Neural progenitor cell (in vitro differentiated cells): ENCODE measurements around the gene MACROD1. TPM values are rescaled to one million over a fixed set of nuclear protein-coding genes. Genes with fewer than 3 reads are reported as not detected.
A peak's percentile ranks its signal among the peaks of the same experiment; 100 is the strongest.

Experiments
- DNase-seq: peaks from one replicate; pipeline ENCODE4 v3.0.0-alpha.2; 2016; ENCODE audit warnings: low spot score
- H2AFZ ChIP-seq: fragments of 200-600 bp; sonication (generic); replicated peaks from 2 replicates; pipeline ENCODE4 v1.6.1; 2016; ENCODE audit warnings: antibody characterized with exemption
- H3F3A ChIP-seq: fragments of 200-600 bp; sonication (generic); 2 replicates; pipeline ENCODE4 v1.6.1; 2016; ENCODE audit warnings: antibody characterized with exemption, low read depth
- H3K27ac ChIP-seq: fragments of 200-600 bp; sonication (generic); 2 replicates; pipeline ENCODE4 v1.5.1; 2016; ENCODE audit warnings: mild to moderate bottlenecking
- H3K27me3 ChIP-seq: fragments of 200-600 bp; sonication (generic); 2 replicates; pipeline ENCODE4 v1.6.1; 2016; ENCODE audit warnings: mild to moderate bottlenecking, moderate library complexity
- H3K36me3 ChIP-seq: fragments of 200-600 bp; sonication (generic); 2 replicates; pipeline ENCODE4 v1.5.1; 2016
- H3K4me1 ChIP-seq: fragments of 200-600 bp; sonication (generic); 2 replicates; pipeline ENCODE4 v1.6.1; 2016; ENCODE audit warnings: mixed run types
- H3K4me2 ChIP-seq: fragments of 200-600 bp; sonication (generic); 2 replicates; pipeline ENCODE4 v1.6.1; 2016
- H3K4me3 ChIP-seq: fragments of 200-600 bp; sonication (generic); 2 replicates; pipeline ENCODE4 v1.5.1; 2016
- H3K79me2 ChIP-seq: fragments of 200-600 bp; sonication (generic); 2 replicates; pipeline ENCODE4 v1.6.1; 2016; ENCODE audit warnings: low read depth
- H3K9ac ChIP-seq: fragments of 200-600 bp; sonication (generic); 2 replicates; pipeline ENCODE4 v1.6.1; 2016
- H3K9me3 ChIP-seq: fragments of 200-600 bp; sonication (generic); 2 replicates; pipeline ENCODE4 v1.5.1; 2016; ENCODE audit warnings: low read depth
- H4K20me1 ChIP-seq: fragments of 200-600 bp; sonication (generic); 2 replicates; pipeline ENCODE4 v1.6.1; 2016; ENCODE audit warnings: low read depth
- H3K27ac Mint-ChIP-seq: 3 replicates; pipeline ENCODE4 v1.8.0; 2021; ENCODE audit warnings: mixed read lengths
- H3K27me3 Mint-ChIP-seq: 2 replicates; pipeline ENCODE4 v1.8.0; 2022; ENCODE audit warnings: low read depth, mild to moderate bottlenecking, inconsistent platforms, moderate library complexity, mixed read lengths; ENCODE audit not compliant: insufficient read depth
- H3K36me3 Mint-ChIP-seq: 3 replicates; pipeline ENCODE4 v1.8.0; 2021; ENCODE audit warnings: mixed read lengths
- H3K4me1 Mint-ChIP-seq: 3 replicates; pipeline ENCODE4 v1.8.0; 2021; ENCODE audit warnings: mixed read lengths
- H3K4me3 Mint-ChIP-seq: 3 replicates; pipeline ENCODE4 v1.8.0; 2021; ENCODE audit warnings: mild to moderate bottlenecking, moderate library complexity, mixed read lengths
- H3K9me3 Mint-ChIP-seq: 3 replicates; pipeline ENCODE4 v1.8.0; 2020; ENCODE audit warnings: mixed read lengths
- CTCF ChIP-seq: fragments of 200-600 bp; sonication (generic); IDR thresholded peaks from 2 replicates; pipeline ENCODE4 v1.5.1; 2017; ENCODE audit warnings: antibody characterized with exemption, mild to moderate bottlenecking
- EZH2 ChIP-seq: fragments of 200-600 bp; sonication (generic); IDR thresholded peaks from 2 replicates; pipeline ENCODE4 v1.6.1; 2017; ENCODE audit warnings: antibody characterized with exemption, mild to moderate bottlenecking, moderate library complexity
- EZH2phosphoT487 ChIP-seq: fragments of 200-600 bp; sonication (generic); IDR thresholded peaks from 2 replicates; pipeline ENCODE4 v1.6.1; 2017; ENCODE audit warnings: antibody characterized with exemption
- total RNA-seq: library from RNA; depleted of rRNA; stranded (reverse); fragments of >200 nt; gene quantifications from 2 replicates; pipeline ENCODE4 v1.2.3, GENCODE V29; 2015; ENCODE audit warnings: low replicate concordance

The MACROD1 gene
- total RNA-seq, 1 donor from 2014 or later, result 11.9 TPM

- TF ChIP-seq EZH2 (no peak), EZH2phosphoT487 (no peak), CTCF (no peak)
- no peaks in the 10 kb centered on the region for H3F3A ChIP-seq
Measured at GRCh38 chr11:64078284-64078683, 87.6 kb downstream of the MACROD1 start.

GRCh38 chr11:64077607-64078006 lies 88.3 kb downstream of the MACROD1 start:
- Histone ChIP-seq H4K20me1 (peaks cover 11% of the 10 kb centered on the region), H3K27ac (no peak overlapping the region), H3K4me2 (no peak overlapping the region), H3K36me3 (no peaks in the 10 kb centered on the region), H3F3A (no peaks in the 10 kb centered on the region), H2AFZ (no peak overlapping the region), H3K9ac (no peak overlapping the region), H3K4me3 (no peak overlapping the region), H3K9me3 (no peaks in the 10 kb centered on the region), H3K79me2 (no peaks in the 10 kb centered on the region), H3K4me1 (peaks cover 16% of the 10 kb centered on the region), H3K27me3 (peaks cover 15% of the 10 kb centered on the region)
- H3K27ac Mint-ChIP-seq, result no peak overlapping the region
- no peak for DNase-seq
- H3K4me3 Mint-ChIP-seq, result no peak overlapping the region
- peaks cover 25% of the 10 kb centered on the region for H3K4me1 Mint-ChIP-seq
- peaks cover 7% of the 10 kb centered on the region for H3K27me3 Mint-ChIP-seq
- H3K9me3 Mint-ChIP-seq, result peaks cover 2% of the 10 kb centered on the region
- H3K36me3 Mint-ChIP-seq, result peaks cover 2% of the 10 kb centered on the region
- TF ChIP-seq EZH2, result no peak
- TF ChIP-seq CTCF, result no peak
- no peak for TF ChIP-seq EZH2phosphoT487

More at GRCh38 chr11:64078284-64078683, 87.6 kb downstream of the MACROD1 start:
- no peak for DNase-seq
- Histone ChIP-seq H3K36me3 (no peaks in the 10 kb centered on the region), H3K79me2 (no peaks in the 10 kb centered on the region), H3K4me1 (peaks cover 16% of the 10 kb centered on the region), H3K27ac (no peak overlapping the region), H3K4me3 (no peak overlapping the region), H4K20me1 (peaks cover 11% of the 10 kb centered on the region), H3K27me3 (peaks cover 15% of the 10 kb centered on the region), H3K9ac (no peak overlapping the region), H3K4me2 (peak overlapping the region; percentile 8), H3K9me3 (no peaks in the 10 kb centered on the region), H2AFZ (no peak overlapping the region)
- Mint-ChIP-seq H3K27me3 (peaks cover 7% of the 10 kb centered on the region), H3K36me3 (peaks cover 2% of the 10 kb centered on the region), H3K27ac (no peak overlapping the region), H3K4me1 (peaks cover 23% of the 10 kb centered on the region), H3K9me3 (peaks cover 2% of the 10 kb centered on the region), H3K4me3 (no peak overlapping the region)

- Histone ChIP-seq H3K4me2 (no peak overlapping the region), H3K27me3 (peaks cover 15% of the 10 kb centered on the region), H3K9me3 (no peaks in the 10 kb centered on the region), H3F3A (no peaks in the 10 kb centered on the region), H3K79me2 (no peaks in the 10 kb centered on the region), H4K20me1 (peaks cover 11% of the 10 kb centered on the region), H3K27ac (no peak overlapping the region), H3K9ac (no peak overlapping the region), H2AFZ (no peak overlapping the region), H3K36me3 (no peaks in the 10 kb centered on the region), H3K4me1 (peaks cover 20% of the 10 kb centered on the region), H3K4me3 (no peak overlapping the region)
- Mint-ChIP-seq H3K27ac (no peak overlapping the region), H3K4me1 (peaks cover 22% of the 10 kb centered on the region), H3K9me3 (peaks cover 2% of the 10 kb centered on the region), H3K36me3 (peaks cover 2% of the 10 kb centered on the region), H3K4me3 (no peak overlapping the region), H3K27me3 (peaks cover 7% of the 10 kb centered on the region)
- TF ChIP-seq EZH2 (no peak), EZH2phosphoT487 (no peak), CTCF (no peak)
- DNase-seq, result no peak
Measured at GRCh38 chr11:64076758-64077157, 89.2 kb downstream of the MACROD1 start.
